ENCODE results near the gene H6PD.

H6PD gene

DNA sequence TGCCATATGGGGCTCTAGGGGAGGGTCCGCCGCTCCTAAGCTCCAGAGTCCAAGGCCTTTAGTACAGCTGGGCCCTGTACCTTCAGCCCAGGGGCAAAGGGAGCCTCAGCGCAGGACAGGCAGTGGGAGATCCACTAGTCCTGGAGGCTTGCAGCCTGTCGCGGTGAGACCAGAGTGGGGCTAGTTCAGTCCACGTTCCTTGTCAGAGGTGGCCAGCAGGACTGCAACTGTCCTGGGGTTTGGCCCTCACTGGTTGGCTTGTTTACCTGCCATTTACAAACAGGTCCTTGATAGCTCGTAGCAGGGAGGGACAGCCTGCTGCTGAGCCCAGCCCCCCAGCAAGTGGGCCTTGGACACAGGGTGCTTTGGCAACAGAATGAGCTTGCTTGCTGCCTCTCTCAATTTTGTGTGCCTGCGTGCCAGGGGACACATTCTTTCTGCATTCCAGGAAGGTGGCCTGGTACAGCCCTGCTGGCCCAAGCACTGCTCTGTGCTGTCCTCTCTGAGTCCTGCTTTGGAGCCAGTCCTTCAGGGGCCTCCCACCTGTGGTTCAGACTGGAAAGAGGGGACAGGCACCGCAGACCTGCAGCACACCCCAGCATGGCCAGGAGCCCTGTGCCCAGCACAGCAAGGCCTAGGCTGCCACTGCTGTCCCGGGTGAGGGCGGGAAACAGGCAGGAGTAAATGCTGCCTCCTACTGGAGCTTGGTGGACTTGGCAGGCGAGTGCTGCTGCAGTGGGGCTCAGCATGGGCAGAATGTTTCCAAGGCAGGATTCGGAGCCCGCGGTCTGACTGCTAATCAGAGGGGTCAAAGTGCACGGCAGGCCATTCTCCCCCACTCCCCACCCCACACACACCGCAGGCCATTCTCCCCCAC is 15.2 kb downstream of the H6PD start:
- no peak for TF ChIP-seq POLR2A (IDR thresholded peaks at IDR 0.05; ENCODE audit: low read depth, low read length)
- FAIRE-seq, result no peak
- peak; percentile 44 for DNase-seq (ENCODE audit: insufficient read length, low spot score)

DNA sequence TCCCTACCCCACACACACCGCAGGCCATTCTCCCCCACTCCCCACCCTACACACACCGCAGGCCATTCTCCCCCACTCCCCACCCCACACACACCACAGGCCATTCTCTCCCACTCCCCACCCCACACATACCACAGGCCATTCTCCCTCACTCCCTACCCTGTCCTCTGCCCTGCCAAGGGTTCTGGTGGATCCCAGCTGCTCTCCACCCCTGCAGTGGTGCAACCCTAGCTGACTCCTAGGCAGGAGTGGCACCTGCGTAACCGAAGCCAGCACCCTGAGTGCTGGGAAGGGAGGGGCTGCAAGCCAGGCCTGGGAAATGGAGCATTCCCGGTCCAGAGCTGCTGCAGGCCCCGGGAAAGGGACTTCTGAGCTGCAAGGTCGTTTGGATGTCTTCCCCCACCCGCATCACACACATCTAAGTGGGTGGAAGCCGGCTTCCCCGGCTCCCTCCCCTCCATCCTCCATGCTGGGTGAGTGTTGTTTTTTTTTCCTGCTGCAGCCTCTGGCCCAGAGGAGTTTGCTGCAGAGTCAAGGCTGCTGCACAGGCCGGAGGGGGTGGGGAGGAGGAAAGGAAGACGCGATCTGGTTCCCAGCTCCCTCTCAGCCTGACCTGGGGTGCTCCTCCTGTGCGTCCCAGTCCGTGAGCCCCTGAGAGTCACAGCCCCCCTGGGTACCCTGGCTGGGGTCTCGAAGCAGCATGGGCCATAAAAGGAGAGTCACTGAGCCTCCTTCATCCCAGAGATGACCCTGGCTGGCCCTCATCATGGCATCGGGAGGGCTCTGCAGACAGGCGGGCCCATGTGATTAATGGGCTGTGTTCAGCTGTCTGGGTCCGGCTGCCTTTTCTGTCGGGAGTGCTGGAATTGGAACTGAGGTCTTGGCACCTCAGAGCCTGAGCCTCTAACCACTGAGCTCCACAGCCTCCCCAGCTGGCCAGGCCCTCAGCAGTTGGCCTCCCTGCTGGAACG is 16.1 kb downstream of the H6PD start:
- TF ChIP-seq POLR2A (IDR thresholded peaks at IDR 0.05; ENCODE audit: low read depth, low read length), result no peak
- FAIRE-seq (no peak), DNase-seq (ENCODE audit: insufficient read length, low spot score) (no peak)

DNA sequence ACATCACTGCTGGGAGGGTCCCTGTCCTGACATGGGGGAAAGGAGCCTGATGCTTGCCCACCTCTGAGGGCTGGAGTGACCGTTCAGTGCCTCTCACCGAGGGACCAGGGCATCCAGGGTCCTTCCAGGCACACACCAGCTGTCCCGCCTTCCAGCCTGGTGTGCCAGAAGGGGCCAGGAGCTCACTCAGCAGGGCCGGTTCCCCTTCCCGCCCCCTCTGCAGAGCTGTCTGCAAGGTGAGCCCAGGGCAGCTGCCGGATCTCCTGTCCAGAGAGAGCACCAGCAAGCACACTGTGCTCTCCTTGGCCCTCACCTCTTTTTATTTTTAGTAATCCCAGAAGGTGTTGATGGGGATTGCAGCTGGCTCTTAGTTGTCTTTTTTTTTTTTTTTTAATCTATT is 16.9 kb downstream of the H6PD start:
- FAIRE-seq, result no peak

DNA sequence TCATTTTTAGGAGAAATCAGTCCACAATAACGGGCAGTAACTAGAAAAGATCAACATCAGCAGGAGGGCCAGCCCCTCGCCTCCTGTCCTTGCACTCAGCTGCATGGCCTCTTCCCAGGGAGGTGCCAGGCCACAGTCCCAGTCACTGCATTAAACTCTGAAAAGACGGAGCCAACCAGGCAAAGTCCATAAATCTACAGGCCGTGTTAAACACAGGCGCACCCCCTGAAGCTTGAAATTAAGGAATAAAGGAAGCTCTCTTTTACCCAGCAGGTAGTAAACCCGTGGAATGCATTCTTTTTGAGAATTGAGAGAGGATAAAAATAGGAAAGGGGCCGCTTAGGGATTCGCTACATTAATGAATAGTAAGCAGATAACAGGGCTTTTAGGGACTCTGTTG is 18.4 kb downstream of the H6PD start:
- DNase-seq (ENCODE audit: insufficient read length, low spot score) (no peak), FAIRE-seq (no peak)
- TF ChIP-seq POLR2A (IDR thresholded peaks at IDR 0.05; ENCODE audit: low read depth, low read length), result no peak

More for the DNA sequence above, 16.9 kb downstream of the H6PD start:
- TF ChIP-seq POLR2A (IDR thresholded peaks at IDR 0.05; ENCODE audit: low read depth, low read length), result no peak
- no peak for DNase-seq (ENCODE audit: insufficient read length, low spot score)

DNA sequence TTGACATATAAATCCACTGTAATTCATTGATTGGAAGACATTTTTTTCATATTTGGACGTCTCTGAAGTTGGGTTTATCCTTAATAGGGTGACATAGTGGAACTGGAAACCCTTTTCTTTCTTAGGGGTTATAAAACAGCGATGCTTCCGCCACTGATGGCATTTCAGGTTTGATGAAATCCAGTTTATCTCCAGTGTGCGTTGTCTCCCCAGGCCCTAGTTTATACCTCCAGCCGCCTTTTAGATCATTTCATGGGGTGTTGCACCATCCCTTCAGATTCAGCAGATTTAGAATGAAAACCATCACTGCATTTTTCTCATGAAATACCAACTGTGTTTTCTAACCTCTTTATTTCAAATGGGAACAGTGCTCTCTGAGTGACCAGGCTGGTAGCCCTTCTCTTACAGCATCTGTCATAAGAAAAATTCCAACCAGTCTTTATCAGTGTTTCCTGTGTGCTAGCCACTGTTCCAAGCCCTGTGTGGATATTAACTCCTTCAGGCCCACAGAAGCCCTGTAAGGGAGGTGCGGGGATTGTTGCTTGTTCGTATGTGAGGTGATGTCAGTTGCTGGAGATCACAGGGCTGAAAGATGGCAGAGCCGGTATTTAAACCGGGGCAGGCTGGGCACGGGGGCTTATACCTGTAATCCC is 19.0 kb downstream of the H6PD start:
- DNase-seq (ENCODE audit: insufficient read length, low spot score) (no peak), FAIRE-seq (no peak)
- TF ChIP-seq POLR2A (IDR thresholded peaks at IDR 0.05; ENCODE audit: low read depth, low read length), result no peak

DNA sequence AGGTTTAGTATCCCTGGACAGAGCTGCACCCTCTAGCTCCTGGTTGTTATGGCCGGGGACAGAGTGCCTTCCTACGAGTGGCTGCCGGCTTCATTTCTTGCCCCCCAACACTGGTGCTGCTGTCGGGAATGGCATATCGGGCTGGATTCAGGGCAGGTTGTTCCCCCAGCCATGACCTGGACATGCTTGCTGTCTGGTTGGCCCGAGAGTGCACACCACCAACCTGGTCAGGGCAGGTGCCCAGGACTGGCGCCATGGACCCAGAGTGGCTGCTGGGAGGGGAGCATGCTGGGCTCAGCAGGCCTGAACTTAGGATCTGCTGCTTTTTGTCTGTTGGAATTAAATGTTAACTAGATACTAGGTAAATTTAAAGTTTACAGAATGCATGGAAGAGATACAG is 21.8 kb downstream of the H6PD start:
- FAIRE-seq, result no peak
- no peak for TF ChIP-seq POLR2A (IDR thresholded peaks at IDR 0.05; ENCODE audit: low read depth, low read length)
- DNase-seq (ENCODE audit: insufficient read length, low spot score), result no peak

DNA sequence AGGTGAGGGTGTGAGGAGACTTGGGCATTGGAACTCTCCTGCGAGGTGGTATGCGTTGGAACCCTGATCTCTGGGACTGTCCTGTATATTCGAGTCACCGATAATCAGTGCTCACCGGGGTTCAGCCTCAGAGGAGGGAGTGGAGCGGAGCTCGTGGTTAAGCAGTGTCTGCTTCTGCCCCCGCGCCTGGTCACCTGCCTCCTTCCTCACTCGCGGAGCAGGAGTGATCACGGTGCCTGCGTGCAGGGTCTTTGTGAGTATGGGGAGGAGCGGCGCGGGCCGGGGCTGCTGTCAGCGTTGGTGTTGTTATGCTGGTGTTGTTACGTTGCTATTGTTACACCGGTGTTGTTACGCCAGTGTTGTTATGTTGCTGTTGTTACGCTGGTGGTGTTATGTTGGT is 23.3 kb downstream of the H6PD start:
- no peak for FAIRE-seq
- no peak for DNase-seq (ENCODE audit: insufficient read length, low spot score)
- no peak for TF ChIP-seq POLR2A (IDR thresholded peaks at IDR 0.05; ENCODE audit: low read depth, low read length)

DNA sequence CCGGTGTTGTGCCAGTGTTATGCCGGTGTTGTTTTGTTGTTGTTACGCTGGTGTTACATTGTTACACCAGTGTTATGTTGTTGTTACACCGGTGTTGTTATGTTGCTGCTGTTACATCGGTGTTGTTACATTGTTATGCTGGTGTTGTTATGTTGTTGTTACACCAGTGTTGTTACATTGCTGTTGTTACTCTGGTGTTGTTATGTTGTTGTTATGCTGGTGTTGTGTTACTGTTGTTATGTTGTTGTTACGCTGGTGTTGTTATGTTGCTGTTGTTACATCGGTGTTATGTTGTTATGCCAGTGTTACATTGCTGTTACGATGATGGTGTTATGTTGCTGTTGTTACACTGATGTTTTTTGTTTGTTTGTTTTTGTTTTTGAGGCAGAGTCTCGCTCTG is 24.1 kb downstream of the H6PD start:
- no peak for TF ChIP-seq POLR2A (IDR thresholded peaks at IDR 0.05; ENCODE audit: low read depth, low read length)
- no peak for FAIRE-seq
- no peak for DNase-seq (ENCODE audit: insufficient read length, low spot score)

DNA sequence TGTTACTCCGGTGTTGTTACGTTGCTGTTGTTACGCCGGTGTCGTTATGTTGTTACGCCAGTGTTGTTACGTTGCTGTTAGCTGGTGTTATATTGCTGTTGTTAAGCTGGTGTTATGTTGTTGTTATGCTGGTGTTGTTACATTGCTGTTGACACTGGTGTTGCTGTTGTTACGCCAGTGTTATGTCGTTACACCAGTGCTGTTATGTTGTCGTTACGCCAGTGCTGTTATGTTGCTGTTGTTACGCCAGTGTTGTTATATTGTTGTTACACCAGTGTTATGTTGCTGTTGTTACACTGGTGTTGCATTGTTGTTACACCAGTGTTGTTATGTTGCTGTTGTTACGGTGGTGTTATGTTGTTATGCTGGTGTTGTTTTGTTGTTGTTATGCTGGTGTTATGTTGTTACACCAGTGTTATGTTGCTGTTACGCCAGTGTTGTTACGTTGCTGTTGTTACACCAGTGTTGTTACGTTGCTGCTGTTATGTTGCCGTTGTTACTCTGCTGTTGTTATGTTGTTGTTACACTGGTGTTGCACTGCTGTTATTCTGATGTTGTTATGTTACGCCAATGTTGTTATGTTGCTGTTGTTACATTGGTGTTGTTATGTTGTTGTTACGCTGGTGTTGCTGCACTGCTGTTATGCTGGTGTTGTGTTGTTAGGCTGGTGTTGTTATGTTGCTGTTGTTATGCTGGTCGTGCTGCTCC is 25.6 kb downstream of the H6PD start:
- no peak for FAIRE-seq
- no peak for TF ChIP-seq POLR2A (IDR thresholded peaks at IDR 0.05; ENCODE audit: low read depth, low read length)
- DNase-seq (ENCODE audit: insufficient read length, low spot score), result no peak

DNA sequence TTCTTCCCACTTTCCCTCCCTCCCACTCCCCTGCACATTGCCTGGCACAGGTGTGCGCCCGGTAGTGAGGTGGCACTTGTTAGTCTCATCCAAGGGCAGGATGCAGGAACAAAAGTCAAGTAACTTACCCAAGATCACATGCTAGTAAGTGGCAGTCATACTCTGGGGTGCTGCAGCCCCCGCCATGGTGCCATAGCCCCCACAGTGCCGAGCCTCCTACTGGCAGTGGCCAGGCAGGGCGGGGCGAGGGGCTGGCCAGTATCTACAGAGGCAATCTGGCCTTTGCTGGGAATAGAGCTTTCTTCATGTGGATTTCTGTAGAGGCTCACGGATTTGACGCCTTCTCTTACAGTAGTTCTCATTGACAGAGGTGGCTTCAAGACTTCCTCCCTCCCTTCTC is 26.9 kb downstream of the H6PD start:
- FAIRE-seq (no peak), DNase-seq (ENCODE audit: insufficient read length, low spot score) (no peak)
- no peak for TF ChIP-seq POLR2A (IDR thresholded peaks at IDR 0.05; ENCODE audit: low read depth, low read length)

DNA sequence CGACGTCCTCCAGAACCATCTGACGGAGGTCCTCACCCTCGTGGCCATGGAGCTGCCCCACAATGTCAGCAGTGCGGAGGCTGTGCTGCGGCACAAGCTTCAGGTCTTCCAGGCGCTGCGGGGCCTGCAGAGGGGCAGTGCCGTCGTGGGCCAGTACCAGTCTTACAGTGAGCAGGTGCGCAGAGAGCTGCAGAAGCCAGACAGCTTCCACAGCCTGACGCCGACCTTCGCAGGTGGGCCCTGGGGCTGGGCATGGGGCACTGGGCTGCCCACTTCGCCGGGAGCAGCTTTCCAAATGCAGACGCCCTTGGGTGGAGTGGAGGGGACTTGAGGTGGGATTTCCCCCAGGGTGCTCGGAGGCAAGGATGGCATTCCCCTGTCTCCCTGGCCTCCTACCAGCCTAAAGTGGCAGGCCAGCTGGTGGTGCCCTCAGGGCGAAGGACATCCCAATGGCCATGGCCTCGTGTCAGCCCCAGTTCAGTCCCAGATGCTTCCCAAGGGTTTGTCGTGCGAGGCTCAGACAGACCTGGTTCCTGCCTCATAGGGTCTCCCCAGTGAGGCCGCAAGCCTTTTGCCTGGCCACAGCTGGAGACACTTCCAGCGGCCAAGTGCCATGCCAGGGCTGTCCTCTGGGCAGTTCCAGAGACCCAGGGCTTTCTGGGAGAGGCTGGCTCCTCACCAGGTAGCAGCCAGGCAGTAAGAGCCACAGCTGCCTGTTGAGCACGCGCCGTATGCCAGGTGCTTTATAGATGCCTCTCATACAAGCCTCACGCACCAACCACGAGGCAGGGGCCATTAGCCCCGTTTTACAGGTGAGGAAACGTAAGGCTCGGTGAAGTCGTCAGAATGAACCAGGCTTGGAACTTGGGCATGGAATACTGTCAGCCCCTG is 27.8 kb downstream of the H6PD start:
- DNase-seq (ENCODE audit: insufficient read length, low spot score) (no peak), FAIRE-seq (no peak)
- TF ChIP-seq POLR2A (IDR thresholded peaks at IDR 0.05; ENCODE audit: low read depth, low read length), result no peak

DNA sequence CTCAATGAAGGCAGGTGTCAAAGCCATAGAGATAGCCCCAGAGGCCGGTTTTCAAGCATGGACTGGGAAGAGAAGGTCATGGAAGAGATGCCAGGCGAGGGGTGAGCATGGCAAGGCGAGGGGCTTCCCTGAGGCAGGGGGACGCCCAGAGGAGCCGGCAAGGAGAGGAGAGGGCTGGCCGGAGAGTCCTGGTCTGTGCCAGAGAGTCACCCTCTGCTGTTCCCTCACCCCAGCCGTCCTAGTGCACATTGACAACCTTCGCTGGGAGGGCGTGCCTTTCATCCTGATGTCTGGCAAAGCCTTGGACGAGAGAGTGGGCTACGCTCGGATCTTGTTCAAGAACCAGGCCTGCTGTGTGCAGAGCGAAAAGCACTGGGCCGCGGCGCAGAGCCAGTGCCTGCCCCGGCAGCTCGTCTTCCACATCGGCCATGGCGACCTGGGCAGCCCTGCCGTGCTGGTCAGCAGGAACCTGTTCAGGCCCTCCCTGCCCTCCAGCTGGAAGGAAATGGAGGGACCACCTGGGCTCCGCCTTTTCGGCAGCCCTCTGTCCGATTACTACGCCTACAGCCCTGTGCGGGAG is 28.8 kb downstream of the H6PD start:
- TF ChIP-seq POLR2A (IDR thresholded peaks at IDR 0.05; ENCODE audit: low read depth, low read length), result no peak
- FAIRE-seq (no peak), DNase-seq (ENCODE audit: insufficient read length, low spot score) (no peak)

Data from H54 (cell line).